Fibroblast of skin of scalp (primary cell): ENCODE data around the gene FUT6.
"Not testable (repeated sequence)": the region's sequence is repeated elsewhere in the genome, so short reads cannot be mapped to it uniquely, and the experiment has no call there.

Experiments
- DNase-seq: peaks from one replicate; pipeline ENCODE4 v3.0.0-alpha.2; 2013

The FUT6 gene

DNA sequence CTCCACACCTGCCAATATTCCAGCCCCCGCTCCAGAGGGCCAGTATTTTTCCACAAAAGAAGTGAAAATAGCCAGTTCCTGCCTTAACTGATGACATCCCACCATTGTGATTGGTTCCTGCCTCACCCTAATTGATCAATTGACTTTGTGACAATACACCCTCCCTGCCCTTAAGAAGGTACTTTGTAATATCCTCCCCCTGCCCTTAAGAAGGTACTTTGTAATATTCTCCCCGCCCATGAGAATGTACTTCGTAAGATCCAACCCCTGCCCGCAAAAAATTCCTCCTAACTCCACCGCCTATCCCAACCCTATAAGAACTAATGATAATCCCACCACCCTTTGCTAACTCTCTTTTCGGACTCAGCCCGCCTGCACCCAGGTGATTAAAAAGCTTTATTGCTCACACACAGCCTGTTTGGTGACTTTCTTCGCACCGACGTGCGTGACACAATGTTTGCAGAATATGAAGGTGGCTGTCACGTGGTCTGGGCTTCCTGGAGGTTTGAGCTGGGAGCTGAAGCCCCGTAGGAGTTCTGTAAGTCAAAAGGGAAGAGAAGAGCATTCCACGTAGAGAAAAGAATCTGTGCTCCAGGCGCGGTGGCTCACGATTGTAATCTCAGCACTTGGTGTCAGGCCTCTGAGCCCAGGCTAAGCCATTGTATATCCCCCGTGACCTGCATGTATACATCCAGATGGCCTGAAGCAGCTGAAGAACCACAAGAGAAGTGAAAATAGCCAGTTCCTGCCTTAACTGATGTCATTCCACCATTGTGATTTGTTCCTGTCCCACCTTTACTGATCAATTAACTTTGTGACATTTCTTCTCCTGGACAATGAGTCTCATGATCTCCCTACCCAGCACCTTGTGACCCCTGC, 17.9 kb upstream of the FUT6 start:
- no peak for DNase-seq

DNA sequence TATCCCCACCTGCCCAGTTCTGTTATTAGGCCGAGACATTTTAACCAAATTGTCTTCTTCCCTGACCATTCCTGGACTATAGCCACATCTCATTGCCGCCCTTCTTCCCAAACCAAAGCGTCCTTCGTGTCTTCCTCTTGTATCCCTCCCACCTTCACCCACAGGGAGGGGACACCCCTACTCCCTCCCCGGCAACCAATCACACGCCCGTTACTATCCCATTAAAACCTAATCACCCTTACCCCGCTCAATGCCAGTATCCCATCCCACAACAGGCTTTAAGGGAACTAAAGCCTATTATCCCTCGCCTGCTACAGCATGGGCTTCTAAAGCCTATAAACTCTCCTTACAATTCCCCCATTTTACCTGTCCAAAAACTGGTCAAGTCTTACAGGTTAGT, 15.6 kb upstream of the FUT6 start:
- DNase-seq, result not testable (repeated sequence)

DNA sequence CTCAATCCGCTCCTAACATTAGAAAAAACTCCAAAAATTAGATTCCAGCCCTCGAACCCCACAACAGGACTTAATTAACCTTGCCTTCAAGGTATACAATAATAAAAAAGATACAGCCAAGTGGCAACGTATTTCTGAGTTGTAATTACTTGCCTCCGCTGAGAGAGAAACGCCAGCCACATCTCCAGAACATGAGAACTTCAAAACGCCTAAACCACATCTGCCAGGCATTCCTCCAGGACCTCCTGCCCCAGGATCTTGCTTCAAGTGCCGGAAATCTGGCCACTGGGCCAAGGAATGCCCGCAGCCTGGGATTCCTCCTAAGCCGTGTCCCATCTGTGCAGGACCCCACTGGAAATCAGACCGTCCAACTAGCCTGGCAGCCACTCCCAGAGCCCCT, 14.6 kb upstream of the FUT6 start:
- not testable (repeated sequence) for DNase-seq

DNA sequence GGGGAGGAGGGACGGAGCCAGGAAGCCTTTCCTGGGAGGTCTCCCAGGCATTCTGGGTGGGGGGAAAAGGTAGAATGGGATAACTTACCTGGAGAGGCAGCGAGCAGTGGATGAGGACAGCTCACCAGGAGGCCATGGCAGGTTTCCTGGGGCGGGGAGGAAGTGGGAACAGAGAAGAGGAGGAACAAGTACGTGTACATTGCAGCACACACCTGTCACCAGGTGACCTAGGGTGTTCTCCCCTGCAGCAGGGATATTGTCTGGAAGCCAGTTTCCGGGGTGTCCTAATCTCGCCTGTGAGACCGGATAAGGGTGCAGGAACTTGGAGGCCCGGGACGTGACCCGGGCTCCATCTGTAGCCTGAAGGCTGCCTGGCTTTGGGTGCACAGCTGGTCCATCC, 11.8 kb upstream of the FUT6 start, which contains the start of gene FUT3:
Gene FUT3 (minus strand): TSS at position 148 of the 400 bp plus-strand sequence.
- DNase-seq, result no peak

DNA sequence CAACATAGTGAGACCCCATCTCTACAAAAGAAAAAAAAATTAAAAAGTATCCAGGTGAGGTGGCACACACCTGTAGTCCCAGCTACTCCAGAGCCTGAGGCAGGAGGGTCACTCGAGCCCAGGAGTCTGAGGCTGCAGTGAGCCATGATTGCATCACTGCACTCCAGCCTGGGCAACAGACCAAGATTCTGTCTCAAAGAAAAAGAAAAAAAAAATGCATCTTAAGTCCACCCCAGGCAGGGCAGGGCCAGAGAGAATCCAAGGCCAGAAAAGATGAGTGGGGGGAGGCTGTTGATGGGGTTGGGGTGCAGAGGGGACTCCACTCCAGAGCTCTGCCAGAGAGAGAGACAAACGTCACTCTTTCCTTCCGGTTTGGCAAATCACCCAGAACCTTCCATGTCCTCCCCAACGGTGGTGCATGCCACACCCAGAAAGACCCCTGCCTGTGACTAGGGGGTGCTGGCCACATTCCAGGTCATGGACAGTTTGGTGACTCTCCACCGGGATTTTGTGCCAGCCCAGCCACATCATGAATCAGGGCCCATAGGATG, 11.3 kb upstream of the FUT6 start:
- peak; percentile 71 for DNase-seq

DNA sequence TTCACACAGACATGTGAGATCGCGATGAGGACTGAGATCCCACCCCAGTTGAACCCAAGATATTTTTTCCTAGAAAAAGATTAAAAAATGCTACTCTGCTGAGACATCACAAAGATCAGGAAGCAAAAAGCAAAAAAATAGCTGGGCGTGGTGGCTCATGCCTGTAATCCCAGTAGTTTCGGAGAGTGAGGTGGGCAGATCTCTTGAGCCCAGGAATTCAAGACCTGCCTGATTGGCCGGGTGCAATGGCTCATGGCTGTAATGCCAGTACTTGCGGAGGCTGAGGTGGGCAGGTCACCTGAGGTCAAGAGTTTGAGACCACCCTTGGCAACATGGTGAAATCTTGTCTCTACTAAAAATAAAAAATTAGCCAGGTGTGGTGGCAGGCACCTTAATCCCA, 10.7 kb upstream of the FUT6 start:
- no peak for DNase-seq

DNA sequence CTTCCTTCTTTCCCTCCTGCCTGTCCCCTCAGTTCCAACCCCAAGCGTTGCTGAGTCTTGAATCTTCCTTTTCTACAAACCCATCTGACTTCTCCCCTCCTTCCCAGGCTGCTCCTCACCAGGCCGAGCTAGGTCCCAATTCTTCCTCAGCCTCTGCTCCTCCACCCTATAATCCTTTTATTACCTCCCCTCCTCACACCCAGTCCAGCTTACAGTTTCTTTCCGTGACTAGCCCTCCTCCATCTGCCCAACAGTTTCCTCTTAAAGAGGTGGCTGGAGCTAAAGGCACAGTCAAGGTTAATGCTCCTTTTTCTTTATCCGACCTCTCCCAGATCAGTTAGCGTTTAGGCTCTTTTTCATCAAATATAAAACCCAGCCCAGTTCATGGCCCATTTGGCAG, 9.1 kb upstream of the FUT6 start:
- not testable (repeated sequence) for DNase-seq

DNA sequence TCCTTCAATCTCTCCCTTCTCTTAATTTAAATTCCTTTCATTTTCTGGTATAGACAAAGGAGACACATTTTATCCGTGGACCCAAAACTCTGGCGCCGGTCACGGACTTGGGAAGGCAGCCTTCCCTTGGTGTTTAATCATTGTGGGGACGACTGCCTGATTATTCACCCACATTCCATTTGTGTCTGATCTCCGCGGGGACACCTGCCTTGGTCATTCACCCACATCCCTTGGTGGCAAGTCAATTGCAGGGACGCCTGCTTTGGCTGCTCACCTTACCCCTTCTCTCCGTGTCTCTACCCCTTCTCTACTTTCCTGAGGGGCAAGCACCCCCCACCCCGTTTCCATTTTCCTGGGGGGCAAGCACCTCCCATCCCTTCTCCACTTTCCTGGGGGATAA, 8.3 kb upstream of the FUT6 start:
- DNase-seq, result not testable (repeated sequence)

DNA sequence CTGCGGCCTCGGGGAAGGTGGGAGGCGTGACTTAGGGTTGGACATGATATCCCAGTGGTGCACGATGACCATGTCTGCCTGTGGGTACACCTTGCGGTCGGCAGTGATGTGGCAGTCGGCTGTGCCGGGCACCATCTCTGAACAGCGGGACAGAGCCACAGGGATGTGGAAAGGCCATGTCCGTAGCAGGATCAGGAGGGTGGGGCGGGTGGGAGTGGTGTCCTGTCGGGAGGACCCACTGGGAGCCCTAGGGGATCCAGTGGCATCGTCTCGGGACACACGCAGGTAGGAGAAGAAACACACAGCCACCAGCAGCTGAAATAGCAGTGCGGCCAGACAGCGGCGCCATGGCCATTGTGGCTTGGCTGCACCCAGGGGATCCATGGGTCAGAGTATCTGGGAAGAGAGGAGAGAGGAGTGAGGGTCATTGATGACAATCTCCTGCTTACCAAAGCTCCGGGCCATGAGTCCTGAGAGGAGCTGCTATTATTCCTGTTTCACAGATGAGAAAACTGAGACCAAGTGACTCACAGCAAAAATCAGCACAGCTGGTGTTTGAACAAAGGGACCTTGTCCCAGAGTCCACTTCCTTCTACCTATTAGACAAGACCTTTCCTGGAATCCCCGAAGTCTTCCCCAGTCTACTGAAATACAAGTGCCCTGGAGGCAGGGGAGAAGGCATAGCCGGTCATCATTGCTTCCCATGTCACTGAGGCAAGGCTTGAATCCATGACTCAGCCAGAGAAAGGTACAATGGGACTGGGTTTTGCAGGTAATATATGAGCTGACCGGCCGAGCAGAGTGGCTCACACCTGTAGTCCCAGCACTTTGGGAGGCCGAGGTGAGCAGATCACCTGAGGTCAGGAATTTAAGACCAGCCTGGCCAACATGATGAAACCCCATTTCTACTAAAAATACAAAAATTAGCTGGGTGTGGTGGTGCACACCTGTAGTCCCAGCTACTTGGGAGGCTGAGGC, 5.2 kb upstream of the FUT6 start:
- DNase-seq, result no peak

DNA sequence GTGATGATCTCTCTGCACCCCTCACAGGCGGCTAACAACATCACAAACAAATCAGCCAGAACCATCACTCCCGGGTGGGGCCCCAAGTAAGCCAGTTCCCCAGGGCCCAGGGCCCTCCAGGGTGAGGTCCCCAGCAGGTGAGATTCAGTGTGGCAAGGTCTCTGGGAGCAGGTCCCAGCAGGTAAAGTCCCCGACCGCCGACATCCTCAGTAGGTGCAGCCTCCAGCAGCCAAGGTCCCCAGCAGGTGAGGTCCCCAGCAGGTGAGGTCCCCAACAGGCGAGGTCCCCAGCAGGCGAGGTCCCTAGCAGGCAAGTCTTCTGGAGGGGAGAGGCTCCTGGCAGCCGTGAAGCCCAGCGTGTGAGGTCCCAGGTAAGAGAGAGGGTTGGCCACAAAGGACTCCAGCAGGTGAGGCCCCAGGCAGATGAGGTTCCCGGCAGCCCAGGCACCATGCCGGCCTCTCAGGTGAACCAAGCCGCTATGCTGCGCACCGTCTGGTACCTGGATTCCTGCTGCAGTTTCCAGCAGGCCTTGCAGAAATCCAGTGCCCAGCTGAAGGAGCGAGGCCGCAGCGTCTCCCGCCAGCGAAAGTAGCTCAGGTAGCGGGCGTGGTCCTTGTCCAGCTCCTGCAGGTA, 3.9 kb upstream of the FUT6 start:
- no peak for DNase-seq

DNA sequence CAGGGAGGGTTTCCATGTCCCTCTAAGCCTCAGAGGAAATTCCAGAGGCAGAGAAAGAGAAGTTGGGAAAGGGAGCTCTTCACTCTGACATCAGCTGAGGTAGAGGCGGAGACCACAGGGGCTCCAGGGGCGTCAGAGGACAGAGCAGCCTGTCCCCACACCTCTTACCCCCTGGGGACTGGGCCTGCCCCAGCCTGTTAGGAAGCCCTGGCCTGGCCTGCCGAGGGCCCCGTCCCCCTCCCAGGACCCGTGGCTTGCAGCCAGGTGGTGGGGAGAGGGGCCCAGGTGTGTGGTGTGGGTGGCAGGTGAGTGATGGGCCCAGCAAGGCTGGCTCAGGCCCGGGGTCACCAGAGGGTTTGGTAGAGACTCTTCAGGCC, 2.2 kb upstream of the FUT6 start:
- DNase-seq, result not testable (repeated sequence)

DNA sequence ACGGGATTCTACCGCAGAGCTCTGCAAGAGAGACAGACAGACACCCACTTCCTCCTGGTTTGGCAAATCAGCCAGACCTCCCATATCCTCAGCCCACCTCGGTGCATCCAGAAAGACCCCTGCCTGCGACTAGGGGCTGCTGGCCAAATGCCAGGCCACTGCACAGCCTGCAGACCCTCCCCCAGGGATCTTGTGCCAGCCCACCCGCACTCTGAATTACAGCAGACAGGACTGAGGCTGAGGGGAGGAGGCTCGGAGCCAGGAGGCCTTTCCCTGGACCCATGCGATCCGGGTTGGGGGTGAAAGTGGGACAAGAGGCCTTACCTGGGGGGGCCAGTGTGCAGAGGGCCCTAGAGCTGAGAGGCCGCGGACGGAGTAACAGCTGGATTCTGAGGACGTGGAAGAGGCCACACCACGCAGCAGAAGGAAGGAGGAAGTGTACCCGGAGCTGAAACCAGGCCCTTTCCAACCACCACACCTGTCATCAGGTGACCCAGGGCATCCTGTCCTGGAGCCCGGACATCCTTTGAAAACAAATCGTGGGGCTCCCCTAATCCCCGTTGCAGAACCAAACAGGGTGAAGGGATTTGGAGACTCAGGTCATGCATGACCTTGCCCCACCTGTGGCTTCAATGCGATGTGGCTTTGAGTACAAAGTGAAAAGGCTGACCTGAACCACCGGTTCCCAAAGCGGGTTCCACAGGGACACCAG, 993 bp downstream of the FUT6 start:
- DNase-seq, result no peak

DNA sequence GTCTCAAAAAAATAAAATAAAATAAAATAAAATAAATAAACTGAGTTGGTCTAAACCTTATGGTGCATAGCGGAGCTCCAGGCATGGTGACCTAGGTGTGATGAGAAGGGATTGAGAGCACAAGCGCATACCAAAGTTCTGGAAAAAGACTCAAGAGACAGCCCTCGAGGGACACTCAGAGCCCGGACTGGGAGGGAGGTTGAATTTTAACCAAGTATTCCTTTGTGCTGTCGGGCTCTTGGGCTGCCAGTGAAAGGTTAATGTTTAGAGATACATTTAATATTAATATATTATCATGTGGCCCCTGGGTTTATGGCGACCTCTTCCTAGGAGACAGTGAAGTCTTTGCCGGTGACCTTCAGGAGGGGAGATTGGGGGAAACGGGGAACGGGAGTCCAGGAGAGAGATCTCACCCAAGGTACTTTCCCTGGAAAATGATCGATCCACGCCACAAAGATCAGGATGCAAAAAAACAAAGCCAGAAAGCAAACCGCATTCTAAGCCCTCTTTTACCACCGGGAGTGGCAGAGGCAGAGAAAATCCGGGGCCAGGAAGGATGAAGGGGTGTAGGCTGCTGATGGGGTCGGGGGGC, 1.6 kb downstream of the FUT6 start:
- DNase-seq, result no peak

DNA sequence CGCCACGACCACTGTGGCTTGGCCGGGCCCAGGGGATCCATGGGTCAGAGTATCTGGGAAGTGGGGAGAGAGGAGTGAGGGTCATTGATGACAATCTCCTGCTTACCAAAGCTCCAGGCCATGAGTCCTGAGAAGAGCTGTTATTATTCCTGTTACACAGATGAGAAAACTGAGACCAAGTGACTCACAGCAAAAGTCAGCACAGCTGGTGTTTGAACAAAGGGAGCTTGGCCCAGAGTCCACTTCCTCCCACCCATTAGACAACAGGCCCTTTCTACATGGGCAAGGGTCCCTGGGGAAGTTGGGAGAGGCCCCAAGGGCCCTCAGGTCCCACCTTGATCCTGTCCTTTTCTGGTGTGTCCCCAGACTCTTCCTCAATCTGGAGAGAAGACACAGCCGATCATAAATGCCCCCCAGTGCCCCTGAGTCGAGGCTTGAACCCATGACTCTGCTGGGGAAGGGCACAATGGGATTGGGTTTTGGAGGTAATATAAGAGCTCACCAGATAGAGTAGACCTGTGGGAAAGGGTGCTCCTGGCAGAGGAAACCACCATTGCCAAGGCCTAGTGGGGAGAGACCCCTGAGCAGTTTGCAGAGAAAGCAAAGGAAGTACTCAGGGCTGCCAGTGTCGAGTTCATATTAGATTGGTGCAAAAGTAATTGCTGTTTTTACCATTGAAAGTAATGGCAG, 6.8 kb downstream of the FUT6 start:
- no peak for DNase-seq

DNA sequence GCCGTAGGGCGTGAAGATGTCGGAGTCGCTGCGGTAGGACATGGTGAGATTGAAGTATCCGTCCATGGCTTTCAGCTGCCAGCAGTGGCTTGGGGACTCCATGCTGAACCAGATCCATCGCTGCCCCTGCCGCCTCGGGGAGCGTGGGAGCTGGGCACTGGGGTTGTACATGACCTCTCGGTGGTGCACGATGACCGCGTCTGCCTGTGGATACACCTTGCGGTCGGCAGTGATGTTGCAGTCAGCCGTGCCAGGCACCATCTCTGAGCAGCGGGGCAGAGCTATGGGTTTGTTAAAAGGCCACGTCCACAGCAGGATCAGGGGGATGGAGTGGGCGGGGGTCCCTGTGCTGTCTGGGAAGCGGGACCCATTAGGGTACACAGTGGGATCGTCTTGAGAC, 7.4 kb downstream of the FUT6 start:
- DNase-seq, result no peak

DNA sequence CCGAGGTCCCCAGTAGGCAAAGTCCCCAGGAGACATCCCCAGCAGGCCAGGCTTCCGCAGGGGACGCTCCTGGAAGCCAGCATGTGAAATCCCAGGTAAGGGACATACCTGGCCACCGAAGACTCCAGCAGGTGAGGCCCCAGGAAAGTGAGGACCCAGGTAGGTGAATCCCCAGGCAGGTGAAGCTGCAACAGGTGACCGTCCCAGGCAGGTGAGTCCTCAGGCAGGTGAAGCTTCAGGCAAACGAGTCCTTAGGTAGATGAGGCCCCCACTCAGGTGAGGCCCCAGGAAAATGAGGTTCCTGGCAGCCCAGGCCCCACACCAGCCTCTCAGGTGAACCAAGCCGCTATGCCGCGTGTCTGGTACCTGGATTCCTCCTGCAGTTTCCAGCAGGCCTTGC, 8.3 kb downstream of the FUT6 start:
- DNase-seq, result no peak

DNA sequence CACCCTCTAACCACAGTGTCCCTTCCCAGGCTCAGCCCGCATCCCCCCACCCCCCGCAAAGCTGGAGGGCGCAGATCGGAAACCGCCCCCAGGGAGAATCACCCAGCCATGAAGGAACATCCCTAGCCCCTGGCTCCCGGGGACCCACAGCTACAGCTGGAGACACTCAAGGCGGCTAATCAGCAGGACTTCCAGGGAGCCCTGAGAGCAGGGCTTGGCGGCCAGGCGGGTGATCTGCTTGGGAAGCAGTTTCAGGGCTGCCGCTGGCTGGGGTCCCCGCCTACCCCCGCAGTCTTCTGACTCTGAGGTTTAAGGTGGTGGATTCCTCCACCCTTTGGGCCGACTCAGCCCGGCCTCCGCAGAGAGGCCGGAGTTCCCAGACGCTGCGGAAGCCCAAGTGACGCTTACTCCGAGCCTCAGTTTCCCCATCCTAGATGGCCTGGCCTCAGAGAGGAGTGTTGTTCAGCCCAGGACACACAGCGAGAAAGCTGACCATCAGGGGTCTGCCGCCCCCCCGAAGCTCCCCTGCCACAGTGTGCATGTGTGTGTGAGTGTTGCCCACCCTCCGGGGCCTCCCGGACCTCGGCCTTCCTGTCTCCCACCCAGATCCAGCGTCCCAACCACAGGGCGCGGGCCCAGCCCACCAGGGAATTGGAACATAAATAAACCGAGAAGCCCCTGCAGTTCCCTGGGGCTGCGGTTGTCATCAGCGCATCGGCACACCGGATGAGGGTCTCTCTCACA, 9.8 kb downstream of the FUT6 start:
- DNase-seq, result no peak

DNA sequence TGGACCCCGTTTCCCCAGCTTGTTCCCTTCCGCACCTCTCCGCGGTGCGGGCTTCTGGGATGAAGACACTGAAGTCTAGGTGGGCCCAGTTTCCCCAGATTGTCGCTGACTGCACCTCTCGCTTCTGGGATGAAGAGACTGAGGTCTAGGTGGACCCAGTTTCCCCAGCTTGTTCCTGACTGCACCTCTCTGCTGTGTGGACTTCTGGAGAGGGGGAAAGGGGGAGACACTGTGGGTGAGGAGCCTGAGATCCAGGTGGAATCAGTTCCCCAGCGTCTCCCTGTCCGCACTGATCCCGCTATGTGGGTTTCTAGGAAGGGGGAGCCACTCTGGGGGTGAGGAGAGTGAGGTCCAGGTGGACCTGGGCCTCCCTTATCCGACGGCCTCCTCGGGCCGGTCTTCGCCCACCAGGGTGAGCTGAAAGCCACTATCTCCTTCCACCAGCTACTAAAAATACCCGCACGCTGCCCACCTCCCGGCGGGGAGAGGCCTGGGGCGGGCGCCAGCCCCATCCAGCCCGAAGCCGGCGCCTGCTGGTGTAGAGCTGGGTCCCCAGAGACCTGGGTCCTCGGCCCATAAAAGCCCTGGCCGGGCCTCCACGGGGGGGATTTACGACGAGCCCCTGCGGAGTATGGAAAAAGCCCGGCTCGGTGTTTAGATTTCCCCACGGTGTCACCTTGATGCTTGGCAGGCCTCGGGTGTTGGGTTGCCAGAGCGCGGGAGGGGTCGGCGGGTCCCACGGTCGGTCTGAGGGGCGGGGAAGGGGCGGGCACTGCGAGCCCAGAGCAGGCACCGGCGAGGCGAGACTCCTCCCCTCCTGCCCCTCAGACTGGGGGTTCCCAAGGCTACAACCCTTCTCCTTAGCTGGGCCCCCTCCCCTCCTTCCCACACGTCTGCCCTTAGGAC, 10.6 kb downstream of the FUT6 start:
- DNase-seq, result no peak
